ENCODE measurements around the gene BRF1. TPM values are rescaled to one million over a fixed set of nuclear protein-coding genes. Genes with fewer than 3 reads are reported as not detected.
A peak's percentile ranks its signal among the peaks of the same experiment; 100 is the strongest.

The BRF1 gene
- total RNA-seq, 4 donors from 2014 or later: 25.2 to 35.6 (median 30.9) TPM

- Histone ChIP-seq H3K27ac (peak overlapping the region in 3 of 4 donors; percentile 15 to 46 (median 22)), H3K4me1 (peaks cover 0 to 12% (median 0%) of the 10 kb centered on the region in 3 donors), H3K36me3 (peaks cover 0 to 97% of the 10 kb centered on the region in 2 donors), H3K9me3 (no peaks in the 10 kb centered on the region), H3K27me3 (no peaks in the 10 kb centered on the region), H3K4me3 (no peak overlapping the region)
- TF ChIP-seq, protein P1, sequence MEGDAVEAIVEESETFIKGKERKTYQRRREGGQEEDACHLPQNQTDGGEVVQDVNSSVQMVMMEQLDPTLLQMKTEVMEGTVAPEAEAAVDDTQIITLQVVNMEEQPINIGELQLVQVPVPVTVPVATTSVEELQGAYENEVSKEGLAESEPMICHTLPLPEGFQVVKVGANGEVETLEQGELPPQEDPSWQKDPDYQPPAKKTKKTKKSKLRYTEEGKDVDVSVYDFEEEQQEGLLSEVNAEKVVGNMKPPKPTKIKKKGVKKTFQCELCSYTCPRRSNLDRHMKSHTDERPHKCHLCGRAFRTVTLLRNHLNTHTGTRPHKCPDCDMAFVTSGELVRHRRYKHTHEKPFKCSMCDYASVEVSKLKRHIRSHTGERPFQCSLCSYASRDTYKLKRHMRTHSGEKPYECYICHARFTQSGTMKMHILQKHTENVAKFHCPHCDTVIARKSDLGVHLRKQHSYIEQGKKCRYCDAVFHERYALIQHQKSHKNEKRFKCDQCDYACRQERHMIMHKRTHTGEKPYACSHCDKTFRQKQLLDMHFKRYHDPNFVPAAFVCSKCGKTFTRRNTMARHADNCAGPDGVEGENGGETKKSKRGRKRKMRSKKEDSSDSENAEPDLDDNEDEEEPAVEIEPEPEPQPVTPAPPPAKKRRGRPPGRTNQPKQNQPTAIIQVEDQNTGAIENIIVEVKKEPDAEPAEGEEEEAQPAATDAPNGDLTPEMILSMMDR (IDR thresholded peaks at IDR 0.05): no peak
- TF ChIP-seq POLR2A (IDR thresholded peaks at IDR 0.05): no peak
- no peak for TF ChIP-seq EP300 (IDR thresholded peaks at IDR 0.05)
- no peak for TF ChIP-seq POLR2AphosphoS5 (IDR thresholded peaks at IDR 0.05)
- WGBS, 2 donors (ENCODE audit: low coverage in 1 of 2): 75% methylated on average over 2 of the region's 29 CpGs; no CpG with 5 or more reads in 1 of the 2 donors
- peak; percentile 35 for ATAC-seq
These were observed 79.9 kb downstream of the BRF1 start for GRCh38 chr14:105220699-105221597.

- ATAC-seq: no peak
These were observed 81.0 kb downstream of the BRF1 start for GRCh38 chr14:105219753-105220152.

GRCh38 chr14:105219043-105219612 is 81.7 kb downstream of the BRF1 start:
- Histone ChIP-seq H3K4me3 (no peak overlapping the region), H3K9me3 (no peaks in the 10 kb centered on the region), H3K27ac (no peak overlapping the region), H3K27me3 (no peaks in the 10 kb centered on the region), H3K4me1 (peaks cover 0 to 12% (median 0%) of the 10 kb centered on the region in 3 donors), H3K36me3 (peaks cover 0 to 88% of the 10 kb centered on the region in 2 donors)
- TF ChIP-seq, protein P1 (IDR thresholded peaks at IDR 0.05): no peak
- TF ChIP-seq POLR2AphosphoS5 (IDR thresholded peaks at IDR 0.05) (no peak), EP300 (IDR thresholded peaks at IDR 0.05) (no peak), POLR2A (IDR thresholded peaks at IDR 0.05) (no peak)
- WGBS, 2 donors (ENCODE audit: low coverage in 1 of 2): 73% methylated on average over 4 of the region's 29 CpGs; no CpG with 5 or more reads in 1 of the 2 donors
- ATAC-seq: peak; percentile 3

More at GRCh38 chr14:105219753-105220152, 81.0 kb downstream of the BRF1 start:
- Histone ChIP-seq H3K27me3 (no peaks in the 10 kb centered on the region), H3K4me1 (peaks cover 0 to 12% (median 0%) of the 10 kb centered on the region in 3 donors), H3K4me3 (no peak overlapping the region), H3K27ac (no peak overlapping the region), H3K36me3 (peaks cover 0 to 88% of the 10 kb centered on the region in 2 donors), H3K9me3 (no peaks in the 10 kb centered on the region)
- WGBS, 2 donors (ENCODE audit: low coverage in 1 of 2): no CpG with 5 or more reads among the region's 17 CpGs
- TF ChIP-seq, protein P1 (IDR thresholded peaks at IDR 0.05): no peak
- TF ChIP-seq POLR2A (IDR thresholded peaks at IDR 0.05) (no peak), POLR2AphosphoS5 (IDR thresholded peaks at IDR 0.05) (no peak), EP300 (IDR thresholded peaks at IDR 0.05) (no peak)

GRCh38 chr14:105218611-105219010 is 82.2 kb downstream of the BRF1 start:
- TF ChIP-seq POLR2AphosphoS5 (IDR thresholded peaks at IDR 0.05) (no peak), EP300 (IDR thresholded peaks at IDR 0.05) (no peak), POLR2A (IDR thresholded peaks at IDR 0.05) (no peak)
- TF ChIP-seq, protein P1 (IDR thresholded peaks at IDR 0.05): no peak
- no CpG with 5 or more reads among the region's 19 CpGs for WGBS, 2 donors (ENCODE audit: low coverage in 1 of 2)

More at GRCh38 chr14:105218611-105219010, 82.2 kb downstream of the BRF1 start:
- no peaks in the 10 kb centered on the region for H3K9me3 ChIP-seq
- no peak overlapping the region for H3K27ac ChIP-seq
- no peaks in the 10 kb centered on the region for H3K27me3 ChIP-seq
- H3K36me3 ChIP-seq: peaks cover 0 to 88% of the 10 kb centered on the region in 2 donors
- ATAC-seq: no peak
- peaks cover 0 to 16% (median 0%) of the 10 kb centered on the region in 3 donors for H3K4me1 ChIP-seq
- H3K4me3 ChIP-seq: no peak overlapping the region
